ENCODE results near the gene UBA3.

DNA sequence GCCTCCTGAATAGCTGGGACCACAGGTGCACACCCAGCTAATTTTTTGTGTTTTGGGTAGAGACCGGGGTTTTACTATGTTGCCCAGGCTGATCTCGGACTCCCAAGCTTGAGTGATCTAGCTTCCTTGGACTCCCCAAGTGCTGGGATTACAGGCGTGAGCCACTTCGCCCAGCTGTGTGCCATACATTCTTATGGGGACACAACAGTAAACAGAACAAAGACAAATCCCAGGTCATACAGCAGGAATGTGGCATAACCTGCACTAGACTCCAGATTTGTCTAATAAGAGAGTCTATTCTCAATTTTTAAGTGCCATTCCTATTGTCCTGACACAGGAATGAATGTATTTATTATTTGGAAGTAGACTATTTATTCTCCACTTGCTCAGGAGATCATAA, 22.2 kb upstream of the UBA3 start:
- TF ChIP-seq POLR2AphosphoS5 (IDR thresholded peaks at IDR 0.05) = no peak
- TF ChIP-seq, protein P1, sequence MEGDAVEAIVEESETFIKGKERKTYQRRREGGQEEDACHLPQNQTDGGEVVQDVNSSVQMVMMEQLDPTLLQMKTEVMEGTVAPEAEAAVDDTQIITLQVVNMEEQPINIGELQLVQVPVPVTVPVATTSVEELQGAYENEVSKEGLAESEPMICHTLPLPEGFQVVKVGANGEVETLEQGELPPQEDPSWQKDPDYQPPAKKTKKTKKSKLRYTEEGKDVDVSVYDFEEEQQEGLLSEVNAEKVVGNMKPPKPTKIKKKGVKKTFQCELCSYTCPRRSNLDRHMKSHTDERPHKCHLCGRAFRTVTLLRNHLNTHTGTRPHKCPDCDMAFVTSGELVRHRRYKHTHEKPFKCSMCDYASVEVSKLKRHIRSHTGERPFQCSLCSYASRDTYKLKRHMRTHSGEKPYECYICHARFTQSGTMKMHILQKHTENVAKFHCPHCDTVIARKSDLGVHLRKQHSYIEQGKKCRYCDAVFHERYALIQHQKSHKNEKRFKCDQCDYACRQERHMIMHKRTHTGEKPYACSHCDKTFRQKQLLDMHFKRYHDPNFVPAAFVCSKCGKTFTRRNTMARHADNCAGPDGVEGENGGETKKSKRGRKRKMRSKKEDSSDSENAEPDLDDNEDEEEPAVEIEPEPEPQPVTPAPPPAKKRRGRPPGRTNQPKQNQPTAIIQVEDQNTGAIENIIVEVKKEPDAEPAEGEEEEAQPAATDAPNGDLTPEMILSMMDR (IDR thresholded peaks at IDR 0.05) = no peak
- TF ChIP-seq POLR2A (IDR thresholded peaks at IDR 0.05) = no peak

All from transverse colon (tissue), 4 donors.